Endometrial microvascular endothelial cells (primary cell): ENCODE results near the gene MCUB. TPM values are rescaled to one million over a fixed set of nuclear protein-coding genes. Genes with fewer than 3 reads are reported as not detected.
"Not testable (repeated sequence)": the region's sequence is repeated elsewhere in the genome, so short reads cannot be mapped to it uniquely, and the experiment has no call there.

Experiments used
- in situ Hi-C: cut with HindIII; loops from 2 replicates; pipeline ENCODE4 v1.10.0; 2017; ENCODE audit warnings: low sequenced_read_pairs, low pct_unique_long_range_greater_than_20kb; ENCODE audit errors: inconsistent ontology term
- total RNA-seq: library from RNA; depleted of rRNA; stranded (reverse); fragments of >200 nt; gene quantifications from one replicate; pipeline ENCODE4 v1.2.3, GENCODE V29; 2015; ENCODE audit errors: inconsistent ontology term

Gene MCUB
- total RNA-seq, 1 donor from 2014 or later, result 24.3 TPM

- in situ Hi-C loops, result no loop called here
These were observed 105.9 kb downstream of the MCUB start for GRCh38 chr4:109665783-109666485.

- in situ Hi-C loops, result no loop called here
These were observed 111.3 kb downstream of the MCUB start for GRCh38 chr4:109671350-109671749.

- in situ Hi-C loops, result no loop called here
These were observed 112.3 kb downstream of the MCUB start for GRCh38 chr4:109672169-109672930.

GRCh38 chr4:109673303-109673702, 113.3 kb downstream of the MCUB start:
- in situ Hi-C loops, result no loop called here

- in situ Hi-C loops, result no loop called here
These were observed 115.1 kb downstream of the MCUB start for GRCh38 chr4:109675181-109675580.

GRCh38 chr4:109675843-109676242, 115.8 kb downstream of the MCUB start:
- in situ Hi-C loops, result no loop called here

GRCh38 chr4:109676886-109677285, 116.8 kb downstream of the MCUB start:
- in situ Hi-C loops, result no loop called here

GRCh38 chr4:109678472-109678871, 118.4 kb downstream of the MCUB start:
- in situ Hi-C loops, result not testable (repeated sequence)

- in situ Hi-C loops, result not testable (repeated sequence)
These were observed 118.9 kb downstream of the MCUB start for GRCh38 chr4:109678925-109679324.

GRCh38 chr4:109682875-109683274, 122.8 kb downstream of the MCUB start:
- in situ Hi-C loops, result no loop called here

GRCh38 chr4:109683621-109684253, 123.7 kb downstream of the MCUB start:
- in situ Hi-C loops, result no loop called here

GRCh38 chr4:109684727-109685126, 124.7 kb downstream of the MCUB start:
- in situ Hi-C loops, result no loop called here

- in situ Hi-C loops, result no loop called here
These were observed 130.8 kb downstream of the MCUB start for GRCh38 chr4:109690690-109691410.

GRCh38 chr4:109691411-109691920, 131.4 kb downstream of the MCUB start:
- in situ Hi-C loops, result no loop called here

GRCh38 chr4:109698656-109699055, 138.6 kb downstream of the MCUB start:
- in situ Hi-C loops, result no loop called here

GRCh38 chr4:109699553-109700225, 139.6 kb downstream of the MCUB start:
- in situ Hi-C loops, result no loop called here

- in situ Hi-C loops, result no loop called here
These were observed 141.7 kb downstream of the MCUB start for GRCh38 chr4:109701566-109702410.
